Effector memory CD8-positive, alpha-beta T cell (primary cell): ENCODE data around the gene CGB1.
"Not testable (repeated sequence)": the region's sequence is repeated elsewhere in the genome, so short reads cannot be mapped to it uniquely, and the experiment has no call there.

ENCODE experiments used
- ATAC-seq: fragments of 150-1000 bp; cut with Tn5 transposase; replicated peaks from 2 replicates; pipeline ENCODE4 v1.10.0; 2021; ENCODE audit warnings: mild to moderate bottlenecking, moderate library complexity
- DNase-seq, 3 experiments: peaks; one replicate each; pipeline ENCODE4 v3.0.0; 2021
- H3K27ac Mint-ChIP-seq, 2 donors: one replicate each; pipeline ENCODE4 v1.8.0; 2022; ENCODE audit warnings: mild to moderate bottlenecking in 2 of 2, mixed read lengths in 2 of 2, moderate library complexity in 2 of 2
- H3K27me3 Mint-ChIP-seq, 2 donors: one replicate each; pipeline ENCODE4 v1.8.0; 2022; ENCODE audit warnings: mixed read lengths in 2 of 2
- H3K36me3 Mint-ChIP-seq: one replicate; pipeline ENCODE4 v1.8.0; 2022; ENCODE audit warnings: mild to moderate bottlenecking, moderate library complexity, mixed read lengths; ENCODE audit not compliant: insufficient read depth
- H3K4me1 Mint-ChIP-seq, 2 donors: one replicate each; pipeline ENCODE4 v1.8.0; 2022; ENCODE audit warnings: low read depth in 2 of 2, mixed read lengths in 2 of 2
- H3K4me3 Mint-ChIP-seq, 2 donors: one replicate each; pipeline ENCODE4 v1.8.0; 2022; ENCODE audit warnings: mild to moderate bottlenecking in 2 of 2, mixed read lengths in 2 of 2, moderate library complexity in 2 of 2
- H3K9me3 Mint-ChIP-seq, 2 donors: one replicate each; pipeline ENCODE4 v1.8.0; 2022; ENCODE audit warnings: mixed read lengths in 2 of 2

CGB1 gene

DNA sequence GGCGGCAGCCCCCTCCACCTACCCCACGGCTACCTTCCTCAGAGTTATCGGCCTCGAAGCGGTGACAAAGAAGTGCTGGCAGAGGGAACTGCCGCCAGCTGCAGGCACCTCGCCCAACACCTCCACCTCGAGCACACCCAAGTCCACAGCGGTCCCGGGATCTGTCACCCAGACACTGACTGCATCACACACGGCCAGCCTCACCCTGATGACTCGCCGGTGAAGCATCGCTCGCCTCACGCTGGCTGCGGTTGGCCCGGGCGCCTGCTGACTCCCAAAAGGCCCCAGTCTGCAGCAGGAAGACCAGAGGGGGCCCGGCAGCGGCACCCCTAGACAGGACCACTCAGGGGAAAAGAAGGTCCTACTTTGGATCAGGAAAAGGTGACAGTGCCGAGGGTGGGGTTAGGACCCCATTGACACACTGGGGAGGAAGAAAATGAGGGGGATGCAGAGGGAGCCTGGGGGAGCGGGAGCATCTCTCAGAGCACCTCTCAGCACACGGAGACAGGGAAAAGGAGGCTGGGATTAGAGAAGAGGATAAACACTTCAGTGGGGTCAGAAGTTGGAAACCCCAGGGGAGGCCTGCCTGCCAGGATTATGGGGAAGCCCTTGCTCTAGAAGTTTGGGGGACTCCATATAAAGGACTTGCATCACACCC, 13.8 kb upstream of the CGB1 start:
- not testable (repeated sequence) for H3K9me3 Mint-ChIP-seq, H3K4me3 Mint-ChIP-seq, H3K27me3 Mint-ChIP-seq, H3K36me3 Mint-ChIP-seq, H3K27ac Mint-ChIP-seq, H3K4me1 Mint-ChIP-seq, ATAC-seq, DNase-seq

DNA sequence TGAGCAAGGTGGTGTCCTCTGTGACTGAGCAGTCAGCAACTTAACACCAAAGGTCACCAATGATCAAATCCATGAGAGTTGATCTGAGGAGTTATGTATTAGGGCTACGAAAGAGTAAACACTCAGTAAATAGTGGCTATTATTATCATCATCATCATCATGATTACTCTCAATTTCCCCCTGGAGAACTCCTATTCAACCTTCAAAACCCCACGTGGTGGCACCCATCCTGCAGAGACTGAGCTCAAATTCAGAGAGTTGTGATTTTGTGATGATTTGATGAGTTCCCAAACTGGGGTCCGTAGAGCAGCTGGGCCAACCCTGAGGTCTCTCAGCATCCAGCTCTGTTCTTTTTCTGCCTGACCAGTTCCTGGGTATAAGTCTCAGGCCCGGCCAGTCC, 13.1 kb upstream of the CGB1 start:
- H3K9me3 Mint-ChIP-seq, H3K4me1 Mint-ChIP-seq, H3K27me3 Mint-ChIP-seq, H3K27ac Mint-ChIP-seq, DNase-seq, H3K4me3 Mint-ChIP-seq, H3K36me3 Mint-ChIP-seq, ATAC-seq: not testable (repeated sequence)

DNA sequence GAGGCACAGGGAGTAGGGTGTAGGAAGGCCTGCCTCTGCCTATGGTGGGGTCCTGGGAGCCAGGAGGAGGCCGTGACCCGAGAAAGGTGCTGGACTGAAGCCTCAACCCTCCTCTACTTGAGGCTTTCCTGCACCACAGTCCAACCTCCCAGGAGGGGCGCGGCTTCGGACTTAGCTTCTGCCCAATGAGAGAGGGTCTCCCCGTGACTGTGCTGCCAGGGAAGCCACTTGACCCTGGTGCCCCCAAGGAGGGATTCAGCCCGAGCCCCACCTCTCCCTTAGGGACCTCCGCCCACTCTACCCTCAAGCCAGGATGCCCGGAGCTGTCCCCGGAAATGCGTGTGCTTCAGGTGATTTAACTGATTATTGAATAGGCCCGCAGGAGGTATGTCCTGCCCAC, 12.3 kb upstream of the CGB1 start, which contains the start of gene CGB8:
Gene CGB8 (minus strand): TSS at position 101 of the 400 bp plus-strand sequence. CDS start 372 bp downstream, outside the sequence.
- not testable (repeated sequence) for DNase-seq, H3K27me3 Mint-ChIP-seq, H3K27ac Mint-ChIP-seq, ATAC-seq, H3K4me3 Mint-ChIP-seq, H3K36me3 Mint-ChIP-seq, H3K9me3 Mint-ChIP-seq, H3K4me1 Mint-ChIP-seq

DNA sequence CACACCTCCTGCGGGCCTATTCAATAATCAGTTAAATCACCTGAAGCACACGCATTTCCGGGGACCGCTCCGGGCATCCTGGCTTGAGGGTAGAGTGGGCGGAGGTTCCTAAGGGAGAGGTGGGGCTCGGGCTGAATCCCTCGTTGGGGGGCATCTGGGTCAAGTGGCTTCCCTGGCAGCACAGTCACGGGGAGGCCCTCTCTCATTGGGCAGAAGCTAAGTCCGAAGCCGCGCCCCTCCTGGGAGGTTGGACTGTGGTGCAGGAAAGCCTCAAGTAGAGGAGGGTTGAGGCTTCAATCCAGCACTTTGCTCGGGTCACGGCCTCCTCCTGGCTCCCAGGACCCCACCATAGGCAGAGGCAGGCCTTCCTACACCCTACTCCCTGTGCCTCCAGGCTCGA, 6.9 kb upstream of the CGB1 start, which contains the start of gene CGB5:
Gene CGB5 (plus strand): TSS at position 301 of the 400 bp plus-strand sequence. CDS start 362 bp downstream, outside the sequence.
- not testable (repeated sequence) for H3K4me1 Mint-ChIP-seq, ATAC-seq, H3K4me3 Mint-ChIP-seq, H3K9me3 Mint-ChIP-seq, H3K36me3 Mint-ChIP-seq, DNase-seq, H3K27ac Mint-ChIP-seq, H3K27me3 Mint-ChIP-seq

DNA sequence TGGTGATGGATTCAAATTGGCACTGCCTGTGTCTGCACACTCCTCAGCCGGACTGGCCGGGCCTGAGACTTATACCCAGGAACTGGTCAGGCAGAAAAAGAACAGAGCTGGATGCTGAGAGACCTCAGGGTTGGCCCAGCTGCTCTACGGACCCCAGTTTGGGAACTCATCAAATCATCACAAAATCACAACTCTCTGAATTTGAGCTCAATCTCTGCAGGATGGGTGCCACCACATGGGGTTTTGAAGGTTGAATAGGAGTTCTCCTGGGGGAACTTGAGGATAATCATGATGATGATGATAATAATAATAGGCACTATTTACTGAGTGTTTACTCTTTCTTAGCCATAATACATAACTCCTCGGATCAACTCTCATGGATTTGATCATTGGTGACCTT, 6.0 kb upstream of the CGB1 start:
- not testable (repeated sequence) for H3K9me3 Mint-ChIP-seq, H3K36me3 Mint-ChIP-seq, DNase-seq, H3K27ac Mint-ChIP-seq, H3K4me3 Mint-ChIP-seq, H3K4me1 Mint-ChIP-seq, ATAC-seq, H3K27me3 Mint-ChIP-seq

DNA sequence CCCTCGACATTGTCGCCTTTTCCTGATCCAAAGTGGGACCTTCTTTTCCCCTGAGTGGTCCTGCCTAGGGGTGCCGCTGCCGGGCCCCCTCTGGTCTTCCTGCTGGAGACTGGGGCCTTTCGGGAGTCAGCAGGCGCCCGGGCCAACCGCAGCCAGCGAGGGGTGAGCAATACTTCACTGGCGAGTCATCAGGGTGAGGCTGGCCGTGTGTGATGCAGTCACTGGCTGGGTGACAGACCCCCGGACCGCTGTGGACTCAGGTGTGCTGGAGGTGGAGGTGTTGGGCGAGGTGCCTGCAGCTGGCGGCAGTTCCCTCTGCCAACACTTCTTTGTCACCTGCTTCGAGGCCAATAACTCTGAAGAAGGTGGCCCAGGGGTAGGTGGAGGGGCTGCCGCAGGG, 5.5 kb upstream of the CGB1 start:
- H3K4me3 Mint-ChIP-seq = no peak overlapping the region
- DNase-seq (no peak), ATAC-seq (no peak)
- no peak overlapping the region for H3K27ac Mint-ChIP-seq
- H3K27me3 Mint-ChIP-seq = peaks cover 0 to 4% of the 10 kb centered on the region in 2 donors
- H3K36me3 Mint-ChIP-seq = no peaks in the 10 kb centered on the region
- no peaks in the 10 kb centered on the region for H3K4me1 Mint-ChIP-seq
- no peaks in the 10 kb centered on the region for H3K9me3 Mint-ChIP-seq

DNA sequence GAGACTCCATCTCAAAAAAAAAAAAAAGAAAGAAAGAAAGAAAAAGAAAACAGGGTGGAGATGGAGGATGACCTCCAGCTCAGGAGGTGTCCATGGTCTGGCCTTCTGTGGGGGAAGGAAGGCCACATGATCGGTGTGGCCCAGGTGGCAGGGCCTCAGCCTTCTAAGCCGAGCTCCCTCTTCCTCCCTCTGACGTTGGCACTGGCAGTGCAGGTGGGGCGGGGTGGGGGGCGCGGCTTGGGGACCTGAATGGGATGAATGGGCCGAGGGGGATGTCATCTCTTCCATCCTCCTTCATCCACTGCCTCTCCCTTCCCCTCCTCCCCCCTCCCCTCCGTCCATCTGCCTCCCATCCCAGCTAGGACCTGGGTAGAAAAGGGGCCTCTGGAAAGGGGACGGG, 3.0 kb upstream of the CGB1 start:
- not testable (repeated sequence) for H3K4me3 Mint-ChIP-seq, DNase-seq, H3K27me3 Mint-ChIP-seq, H3K36me3 Mint-ChIP-seq, H3K9me3 Mint-ChIP-seq, H3K27ac Mint-ChIP-seq, ATAC-seq, H3K4me1 Mint-ChIP-seq

DNA sequence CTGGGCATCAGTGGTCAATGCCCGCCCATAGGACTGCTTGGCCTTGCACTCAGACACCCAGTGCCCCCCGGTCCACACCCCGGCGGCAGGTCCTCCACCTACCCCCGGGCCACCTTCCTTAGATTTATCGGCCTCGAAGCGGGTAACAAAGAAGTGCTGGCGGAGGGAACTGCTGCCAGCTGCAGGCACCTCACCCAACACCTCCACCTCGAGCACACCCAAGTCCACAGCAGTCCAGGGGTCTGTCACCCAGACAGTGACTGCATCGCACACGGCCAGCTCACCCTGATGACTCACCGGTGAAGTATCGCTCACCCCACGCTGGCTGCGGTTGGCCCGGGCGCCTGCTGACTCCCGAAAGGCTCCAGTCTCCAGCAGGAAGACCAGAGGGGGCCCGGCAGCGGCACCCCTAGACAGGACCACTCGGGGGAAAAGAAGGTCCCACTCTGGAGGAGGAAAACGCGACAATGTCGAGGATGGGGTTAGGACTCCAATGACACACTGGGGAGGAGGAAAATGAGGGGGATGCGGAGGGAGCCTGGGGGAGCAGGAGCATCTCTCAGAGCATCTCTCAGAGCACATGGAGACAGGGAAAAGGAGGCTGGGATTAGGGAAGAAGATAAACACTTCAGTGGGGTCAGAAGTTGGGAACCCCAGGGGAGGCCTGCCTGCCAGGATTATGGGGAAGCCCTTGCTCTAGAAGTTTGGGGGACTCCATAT, 2.0 kb upstream of the CGB1 start:
- not testable (repeated sequence) for ATAC-seq, H3K27ac Mint-ChIP-seq, H3K36me3 Mint-ChIP-seq, H3K4me1 Mint-ChIP-seq, H3K9me3 Mint-ChIP-seq, DNase-seq, H3K4me3 Mint-ChIP-seq, H3K27me3 Mint-ChIP-seq

DNA sequence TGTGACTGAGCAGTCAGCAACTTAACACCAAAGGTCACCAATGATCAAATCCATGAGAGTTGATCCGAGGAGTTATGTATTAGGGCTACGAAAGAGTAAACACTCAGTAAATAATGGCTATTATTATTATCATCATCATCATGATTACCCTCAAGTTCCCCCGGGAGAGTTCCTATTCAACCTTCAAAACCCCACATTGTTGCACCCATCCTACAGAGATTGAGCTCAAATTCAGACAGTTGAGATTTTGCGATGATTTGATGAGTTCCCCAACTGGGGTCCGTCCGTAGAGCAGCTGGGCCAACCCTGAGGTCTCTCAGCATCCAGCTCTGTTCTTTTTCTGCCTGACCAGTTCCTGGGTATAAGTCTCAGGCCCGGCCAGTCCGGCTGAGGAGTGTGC, 1.4 kb upstream of the CGB1 start:
- not testable (repeated sequence) for H3K36me3 Mint-ChIP-seq, ATAC-seq, H3K27ac Mint-ChIP-seq, DNase-seq, H3K27me3 Mint-ChIP-seq, H3K4me3 Mint-ChIP-seq, H3K4me1 Mint-ChIP-seq, H3K9me3 Mint-ChIP-seq

DNA sequence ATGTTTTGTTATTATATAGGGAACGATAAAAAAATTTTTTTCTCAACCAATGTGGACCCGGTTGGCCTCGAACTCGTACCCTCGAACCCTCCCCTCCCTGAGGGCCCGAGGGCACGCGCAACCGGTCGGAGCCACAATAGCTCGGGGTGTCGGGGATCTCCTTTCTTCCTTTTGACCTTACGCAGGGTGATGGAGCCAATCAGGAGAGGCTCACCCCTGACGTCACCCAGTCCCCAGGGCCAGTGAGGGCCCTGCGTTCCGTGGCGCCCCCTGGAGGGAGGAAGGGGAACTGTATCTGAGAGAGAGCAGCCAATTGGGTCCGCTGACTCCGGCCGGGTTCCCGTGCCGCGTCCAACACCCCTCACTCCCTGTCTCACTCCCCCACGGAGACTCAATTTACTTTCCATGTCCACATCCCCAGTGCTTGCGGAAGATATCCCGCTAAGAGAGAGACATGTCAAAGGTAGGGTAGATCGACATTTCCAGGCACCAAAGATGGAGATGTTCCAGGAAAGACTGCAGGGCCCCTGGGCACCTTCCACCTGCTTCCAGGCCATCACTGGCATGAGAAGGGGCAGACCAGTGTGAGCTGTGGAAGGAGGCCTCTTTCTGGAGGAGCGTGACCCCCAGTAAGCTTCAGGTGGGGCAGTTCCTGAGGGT, 4.9 kb downstream of the CGB1 start, which contains the start of gene CGB2:
Gene CGB2 (plus strand): TSS at position 249 of the 660 bp plus-strand sequence. CDS start 206 bp downstream, at position 455.
- not testable (repeated sequence) for H3K4me3 Mint-ChIP-seq, H3K9me3 Mint-ChIP-seq, H3K27ac Mint-ChIP-seq, H3K4me1 Mint-ChIP-seq
- Mint-ChIP-seq H3K27me3 (peaks cover 0 to 18% of the 10 kb centered on the region in 2 donors), H3K36me3 (peaks cover 11% of the 10 kb centered on the region)
- DNase-seq (peak; percentile 25 to 38 (median 35)), ATAC-seq (peak; percentile 70)

DNA sequence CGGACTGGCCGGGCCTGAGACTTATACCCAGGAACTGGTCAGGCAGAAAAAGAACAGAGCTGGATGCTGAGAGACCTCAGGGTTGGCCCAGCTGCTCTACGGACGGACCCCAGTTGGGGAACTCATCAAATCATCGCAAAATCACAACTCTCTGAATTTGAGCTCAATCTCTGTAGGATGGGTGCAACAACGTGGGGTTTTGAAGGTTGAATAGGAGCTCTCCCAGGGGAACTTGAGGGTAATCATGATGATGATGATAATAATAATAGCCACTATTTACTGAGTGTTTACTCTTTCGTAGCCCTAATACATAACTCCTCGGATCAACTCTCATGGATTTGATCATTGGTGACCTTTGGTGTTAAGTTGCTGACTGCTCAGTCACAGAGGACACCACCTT, 6.4 kb downstream of the CGB1 start:
- Mint-ChIP-seq H3K27me3 (peaks cover 0 to 24% of the 10 kb centered on the region in 2 donors), H3K36me3 (peaks cover 11% of the 10 kb centered on the region)
- H3K27ac Mint-ChIP-seq, ATAC-seq, H3K4me1 Mint-ChIP-seq, DNase-seq, H3K4me3 Mint-ChIP-seq, H3K9me3 Mint-ChIP-seq: not testable (repeated sequence)

DNA sequence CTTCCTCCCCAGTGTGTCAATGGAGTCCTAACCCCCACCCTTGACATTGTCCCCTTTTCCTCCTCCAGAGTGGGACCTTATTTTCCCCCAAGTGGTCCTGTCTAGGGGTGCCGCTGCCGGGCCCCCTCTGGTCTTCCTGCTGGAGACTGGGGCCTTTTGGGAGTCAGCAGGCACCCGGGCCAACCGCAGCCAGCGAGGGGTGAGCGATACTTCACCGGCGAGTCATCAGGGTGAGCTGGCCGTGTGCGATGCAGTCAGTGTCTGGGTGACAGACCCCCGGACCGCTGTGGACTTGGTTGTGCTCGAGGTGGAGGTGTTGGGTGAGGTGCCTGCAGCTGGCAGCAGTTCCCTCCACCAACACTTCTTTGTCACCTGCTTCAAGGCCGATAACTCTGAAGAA, 6.9 kb downstream of the CGB1 start:
- ATAC-seq, H3K4me3 Mint-ChIP-seq: not testable (repeated sequence)
- H3K36me3 Mint-ChIP-seq = peaks cover 11% of the 10 kb centered on the region

DNA sequence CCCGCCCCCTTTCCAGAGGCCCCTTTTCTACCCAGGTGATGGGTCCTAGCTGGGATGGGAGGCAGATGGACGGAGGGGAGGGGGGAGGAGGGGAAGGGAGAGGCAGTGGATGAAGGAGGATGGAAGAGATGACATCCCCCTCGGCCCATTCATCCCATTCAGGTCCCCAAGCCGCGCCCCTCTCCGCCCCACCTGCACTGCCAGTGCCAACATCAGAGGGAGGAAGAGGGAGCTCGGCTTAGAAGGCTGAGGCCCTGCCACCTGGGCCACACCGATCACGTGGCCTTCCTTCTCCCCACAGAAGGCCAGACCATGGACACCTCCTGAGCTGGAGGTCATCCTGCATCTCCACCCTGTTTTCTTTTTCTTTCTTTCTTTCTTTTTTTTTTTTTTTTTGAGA, 8.0 kb downstream of the CGB1 start:
- not testable (repeated sequence) for H3K27ac Mint-ChIP-seq, H3K4me1 Mint-ChIP-seq, H3K9me3 Mint-ChIP-seq, DNase-seq, ATAC-seq, H3K4me3 Mint-ChIP-seq
- Mint-ChIP-seq H3K27me3 (peaks cover 0 to 24% of the 10 kb centered on the region in 2 donors), H3K36me3 (peaks cover 11% of the 10 kb centered on the region)

More for the DNA sequence above, 6.9 kb downstream of the CGB1 start:
- Mint-ChIP-seq H3K27me3 (peaks cover 0 to 24% of the 10 kb centered on the region in 2 donors), H3K27ac (peak overlapping the region in 1 of 2 donors; percentile 59)
- H3K4me1 Mint-ChIP-seq, DNase-seq, H3K9me3 Mint-ChIP-seq: not testable (repeated sequence)
